ENCODE data around the gene RAB3C.

DNA sequence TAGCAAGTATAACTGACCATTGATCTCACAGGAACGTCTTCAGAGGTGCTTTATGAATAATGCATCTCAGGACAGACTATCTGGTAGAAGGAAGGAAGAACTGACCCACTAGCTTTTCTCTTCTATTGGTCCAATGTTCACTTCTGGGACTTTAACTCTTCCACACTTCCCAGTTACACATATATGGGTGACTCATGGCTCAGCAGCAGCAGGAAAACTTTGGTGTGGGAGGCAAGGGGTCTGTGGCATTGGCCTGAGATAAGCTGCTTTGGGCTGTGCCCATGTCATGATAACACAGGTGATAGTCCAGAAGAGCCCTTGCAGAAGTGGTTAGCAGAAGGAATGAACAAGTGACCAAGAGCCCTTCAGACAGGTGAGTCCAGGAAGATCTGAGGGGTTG is 148.8 kb downstream of the RAB3C start:
- TF ChIP-seq CTCF (IDR thresholded peaks at IDR 0.05) = no peak
- TF ChIP-seq POLR2A (IDR thresholded peaks at IDR 0.05) = no peak
